ENCODE measurements around the gene LRRC32. TPM values are rescaled to one million over a fixed set of nuclear protein-coding genes. Genes with fewer than 3 reads are reported as not detected.

LRRC32 gene, protein sequence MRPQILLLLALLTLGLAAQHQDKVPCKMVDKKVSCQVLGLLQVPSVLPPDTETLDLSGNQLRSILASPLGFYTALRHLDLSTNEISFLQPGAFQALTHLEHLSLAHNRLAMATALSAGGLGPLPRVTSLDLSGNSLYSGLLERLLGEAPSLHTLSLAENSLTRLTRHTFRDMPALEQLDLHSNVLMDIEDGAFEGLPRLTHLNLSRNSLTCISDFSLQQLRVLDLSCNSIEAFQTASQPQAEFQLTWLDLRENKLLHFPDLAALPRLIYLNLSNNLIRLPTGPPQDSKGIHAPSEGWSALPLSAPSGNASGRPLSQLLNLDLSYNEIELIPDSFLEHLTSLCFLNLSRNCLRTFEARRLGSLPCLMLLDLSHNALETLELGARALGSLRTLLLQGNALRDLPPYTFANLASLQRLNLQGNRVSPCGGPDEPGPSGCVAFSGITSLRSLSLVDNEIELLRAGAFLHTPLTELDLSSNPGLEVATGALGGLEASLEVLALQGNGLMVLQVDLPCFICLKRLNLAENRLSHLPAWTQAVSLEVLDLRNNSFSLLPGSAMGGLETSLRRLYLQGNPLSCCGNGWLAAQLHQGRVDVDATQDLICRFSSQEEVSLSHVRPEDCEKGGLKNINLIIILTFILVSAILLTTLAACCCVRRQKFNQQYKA
- 33.5 TPM for total RNA-seq
- long read RNA-seq, full-length matches to known transcripts, result 11 of 30 reads
- long read RNA-seq, partial matches to known transcripts, result 7 of 30 reads
- long read RNA-seq, other reads (novel, unspliced or antisense), result 12 of 30 reads

DNA sequence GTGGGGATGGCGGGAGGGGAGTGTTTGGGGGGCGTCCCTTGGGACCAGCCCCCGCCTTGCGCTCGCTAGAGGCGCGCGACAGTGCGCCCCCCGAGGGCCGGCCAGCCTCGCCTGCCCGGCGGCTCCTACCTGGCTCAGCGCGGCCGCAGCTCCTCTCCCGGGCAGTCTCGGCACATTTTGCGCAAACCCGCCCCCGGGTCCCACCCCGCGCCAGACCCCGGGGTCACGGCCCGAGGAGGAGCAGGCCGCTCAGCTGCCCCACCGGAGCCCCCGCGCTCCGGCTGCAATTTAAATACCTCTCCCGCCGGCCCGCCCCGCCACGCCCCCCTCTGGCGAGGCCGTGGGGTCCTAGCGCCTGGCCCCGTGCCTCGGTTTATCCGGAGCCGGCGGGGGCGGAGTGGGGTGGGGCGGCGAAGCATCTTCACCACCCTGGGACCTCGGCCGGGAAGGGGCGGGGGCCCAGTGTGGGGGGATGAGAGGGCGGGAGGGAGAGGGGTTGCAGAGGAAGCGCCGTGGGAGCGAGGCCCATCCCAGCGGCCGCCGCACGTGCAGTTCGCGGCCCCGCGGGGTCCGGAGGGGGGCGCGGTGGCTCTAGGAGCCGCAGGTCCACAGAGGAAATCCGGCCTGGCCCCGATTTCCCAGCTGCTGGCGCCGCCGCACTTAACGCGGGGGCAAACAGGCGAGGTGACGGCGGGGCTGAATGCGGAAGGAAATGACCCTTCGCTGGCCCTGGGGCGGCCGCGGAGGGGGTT lies at the start of gene LRRC32:
TSS of gene LRRC32 (minus strand) at position 263 of the 752 bp plus-strand sequence. CDS start 4,793 bp downstream, outside the sequence.
- intact Hi-C loops (cut with DNase I), result loop anchor here (2.0 kb wide), 2 partner anchors 40 to 92 kb away; no protein-coding TSS in a partner anchor
- peak; percentile 86 for DNase-seq (ENCODE audit: low spot score)

GRCh38 chr11:76719686-76720085 lies 49.1 kb upstream of the LRRC32 start:
- no peak for DNase-seq (ENCODE audit: low spot score)
- intact Hi-C loops (cut with DNase I), result no loop called here

DNA sequence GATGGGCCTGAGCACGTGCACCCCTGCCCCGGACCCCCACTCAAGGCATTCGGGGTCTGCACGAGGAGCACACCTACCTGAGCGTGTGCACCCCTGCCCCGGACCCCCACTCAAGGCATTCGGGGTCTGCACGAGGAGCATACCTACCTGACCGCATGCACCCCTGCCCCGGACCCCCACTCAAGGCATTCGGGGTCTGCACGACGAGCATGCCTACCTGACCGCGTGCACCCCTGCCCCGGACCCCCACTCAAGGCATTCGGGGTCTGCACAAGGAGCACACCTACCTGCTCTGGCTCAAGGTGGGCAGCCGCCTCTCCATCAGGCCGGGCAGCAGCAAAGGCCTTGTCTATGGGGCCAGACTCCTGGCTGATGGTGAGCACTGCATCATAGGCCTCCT lies 48.7 kb upstream of the LRRC32 start:
- no peak for DNase-seq (ENCODE audit: low spot score)

DNA sequence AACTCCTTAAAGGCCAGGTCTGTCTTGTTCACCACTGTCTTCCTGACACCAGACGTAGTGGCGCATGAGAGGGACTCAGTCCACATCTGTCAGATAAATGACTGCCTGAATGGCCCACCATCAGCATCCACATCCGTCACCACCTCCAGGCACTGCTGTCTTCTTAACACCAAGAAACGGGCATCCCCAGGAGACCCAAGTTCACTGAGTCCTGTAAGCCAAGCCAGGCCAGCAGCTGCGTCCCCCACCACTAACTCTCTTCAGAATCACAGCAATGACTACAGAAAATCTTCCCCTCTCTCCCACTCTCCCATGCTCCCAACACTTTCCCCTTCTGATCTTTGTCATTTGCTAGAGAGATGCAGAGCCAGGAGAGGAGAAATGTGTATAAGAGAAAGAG lies 47.3 kb upstream of the LRRC32 start:
- intact Hi-C loops (cut with DNase I), result no loop called here
- no peak for DNase-seq (ENCODE audit: low spot score)

More for the DNA sequence above, 48.7 kb upstream of the LRRC32 start:
- intact Hi-C loops (cut with DNase I), result no loop called here

DNA sequence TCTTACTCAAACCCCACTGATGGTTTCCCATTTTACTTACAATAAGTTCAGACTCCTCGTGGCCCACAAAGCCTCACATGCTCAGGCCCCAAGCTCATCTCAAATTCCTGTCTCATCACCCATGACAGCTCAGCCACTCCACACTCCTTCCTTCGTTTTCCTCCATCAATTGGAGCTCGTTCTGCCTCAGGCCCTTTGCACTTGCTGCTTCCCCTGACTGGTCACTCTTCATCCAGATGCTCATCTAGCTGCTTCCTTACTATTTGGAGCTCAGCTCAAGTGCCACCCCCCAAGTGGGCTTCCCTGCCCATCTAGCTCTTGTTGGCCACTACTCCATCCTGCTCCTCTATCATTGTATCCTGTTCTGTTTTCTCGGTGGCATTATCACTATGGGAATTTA lies 46.8 kb upstream of the LRRC32 start:
- DNase-seq (ENCODE audit: low spot score), result no peak
- intact Hi-C loops (cut with DNase I), result no loop called here

GRCh38 chr11:76716268-76716667 lies 45.7 kb upstream of the LRRC32 start:
- intact Hi-C loops (cut with DNase I), result no loop called here
- DNase-seq (ENCODE audit: low spot score), result no peak

- intact Hi-C loops (cut with DNase I), result no loop called here
- DNase-seq (ENCODE audit: low spot score), result no peak
Measured at GRCh38 chr11:76714493-76714892, 43.9 kb upstream of the LRRC32 start.

GRCh38 chr11:76713499-76713898 lies 43.0 kb upstream of the LRRC32 start:
- intact Hi-C loops (cut with DNase I), result no loop called here
- DNase-seq (ENCODE audit: low spot score), result no peak

- DNase-seq (ENCODE audit: low spot score), result no peak
- intact Hi-C loops (cut with DNase I), result no loop called here
Measured at GRCh38 chr11:76712125-76712524, 41.6 kb upstream of the LRRC32 start.

DNA sequence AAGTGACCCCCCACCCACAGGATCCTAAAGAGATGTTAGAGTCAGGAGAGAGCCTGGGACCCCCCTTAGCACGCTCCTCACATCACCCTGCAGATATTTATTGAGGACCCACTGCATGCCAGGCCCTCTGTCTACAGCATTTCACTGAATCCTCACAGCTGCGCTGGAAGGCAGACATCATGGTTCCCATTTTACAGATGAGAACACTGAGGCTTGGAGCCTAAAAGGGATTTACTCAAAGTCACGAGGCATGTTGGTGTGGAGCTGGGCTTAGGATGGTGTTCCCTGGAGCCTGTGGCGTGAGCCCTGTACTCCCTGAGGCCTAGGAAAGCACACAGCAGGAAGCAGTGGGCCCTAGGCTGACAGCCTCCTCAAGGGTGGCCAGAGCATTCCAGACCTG lies 39.2 kb upstream of the LRRC32 start:
- no peak for DNase-seq (ENCODE audit: low spot score)
- intact Hi-C loops (cut with DNase I), result no loop called here

DNA sequence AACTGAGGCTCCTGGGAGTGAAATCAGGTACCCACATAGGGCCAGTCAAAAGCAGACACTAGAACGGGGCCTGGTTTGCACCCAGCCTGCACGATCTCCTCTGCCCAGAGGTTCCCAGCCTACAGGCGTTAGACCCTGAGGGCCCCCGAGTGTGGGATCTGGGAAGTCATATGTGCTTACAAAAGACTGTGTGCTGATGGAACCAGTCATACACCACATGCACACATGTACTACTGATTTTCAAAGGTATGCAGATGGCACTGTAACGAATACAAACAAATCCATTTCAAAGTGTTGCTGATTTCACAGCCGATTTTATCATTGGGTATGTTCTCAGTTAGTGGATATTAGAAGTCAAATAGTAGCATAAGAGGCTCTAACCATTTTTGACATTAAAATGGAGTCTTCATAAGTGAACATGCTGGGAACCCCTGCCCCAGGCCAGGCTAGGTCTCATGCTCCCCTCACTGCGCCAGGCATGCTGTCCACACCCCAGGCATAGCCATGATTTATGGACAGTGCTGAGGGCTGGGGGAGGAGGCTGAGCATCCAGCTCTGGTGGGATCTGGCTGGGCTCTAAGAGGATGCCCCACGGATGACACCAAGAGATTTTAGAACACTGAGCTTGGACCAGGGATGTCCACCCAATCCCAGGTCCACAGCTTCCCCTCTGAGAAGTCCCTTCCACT lies 38.6 kb upstream of the LRRC32 start:
- DNase-seq (ENCODE audit: low spot score), result no peak
- intact Hi-C loops (cut with DNase I), result no loop called here

- DNase-seq (ENCODE audit: low spot score), result no peak
- intact Hi-C loops (cut with DNase I), result no loop called here
Measured at GRCh38 chr11:76707293-76707825, 36.8 kb upstream of the LRRC32 start.

GRCh38 chr11:76706667-76707066 lies 36.1 kb upstream of the LRRC32 start:
- no peak for DNase-seq (ENCODE audit: low spot score)
- intact Hi-C loops (cut with DNase I), result no loop called here

DNA sequence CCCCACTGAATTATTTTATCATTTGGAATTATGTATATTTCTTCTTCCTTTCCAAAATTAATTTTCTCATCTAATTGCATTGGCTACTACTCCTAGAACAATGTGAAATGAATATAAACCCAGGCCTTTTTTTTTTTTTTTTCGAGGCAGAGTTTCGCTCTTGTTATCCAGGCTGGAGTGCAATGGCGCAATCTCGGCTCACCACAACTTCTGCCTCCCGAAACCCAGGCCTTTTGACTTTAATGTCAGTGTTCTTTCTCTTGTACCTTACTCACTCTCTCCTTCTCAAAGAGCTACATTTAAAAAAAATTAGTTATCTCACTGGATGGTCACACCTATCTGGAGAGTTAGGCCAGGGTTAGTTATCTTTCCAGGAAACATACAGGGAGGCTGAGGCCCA lies 35.3 kb upstream of the LRRC32 start:
- intact Hi-C loops (cut with DNase I), result no loop called here
- DNase-seq (ENCODE audit: low spot score), result no peak

DNA sequence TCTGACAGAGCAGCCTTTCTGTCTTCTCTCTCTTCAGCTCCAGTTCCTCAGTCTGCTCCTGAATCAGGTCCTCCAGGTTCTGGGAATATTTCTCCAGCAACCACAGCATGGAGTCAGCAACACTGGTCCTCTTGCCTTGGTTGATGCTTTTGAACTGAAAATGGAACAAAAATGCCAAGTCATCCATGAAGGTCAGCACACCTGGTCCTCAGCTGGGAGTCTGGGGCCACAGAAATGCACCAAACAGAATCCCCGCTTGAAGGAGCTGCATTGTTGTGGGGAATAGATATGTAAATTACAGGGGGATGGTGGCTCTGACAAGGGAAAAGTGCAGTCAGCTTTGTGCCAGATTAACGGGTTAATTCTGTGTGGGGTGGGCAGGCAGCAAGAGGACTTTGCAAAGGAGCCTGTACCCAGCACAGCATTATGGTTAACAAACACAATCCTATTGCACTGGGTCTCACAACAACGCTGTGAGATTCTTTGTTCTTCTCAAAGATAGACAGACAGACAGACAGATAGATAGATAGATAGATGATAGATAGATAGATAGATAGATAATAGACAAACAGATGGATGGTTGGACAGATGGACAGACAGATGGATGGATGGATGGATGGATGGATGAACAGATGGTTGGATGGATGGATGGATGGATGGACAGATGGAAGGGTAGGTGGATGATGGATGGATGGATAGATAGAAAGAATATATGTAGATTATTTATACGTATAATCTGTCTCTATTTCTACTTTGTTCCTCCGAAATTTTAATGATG lies 33.8 kb upstream of the LRRC32 start:
- no peak for DNase-seq (ENCODE audit: low spot score)
- intact Hi-C loops (cut with DNase I), result no loop called here

DNA sequence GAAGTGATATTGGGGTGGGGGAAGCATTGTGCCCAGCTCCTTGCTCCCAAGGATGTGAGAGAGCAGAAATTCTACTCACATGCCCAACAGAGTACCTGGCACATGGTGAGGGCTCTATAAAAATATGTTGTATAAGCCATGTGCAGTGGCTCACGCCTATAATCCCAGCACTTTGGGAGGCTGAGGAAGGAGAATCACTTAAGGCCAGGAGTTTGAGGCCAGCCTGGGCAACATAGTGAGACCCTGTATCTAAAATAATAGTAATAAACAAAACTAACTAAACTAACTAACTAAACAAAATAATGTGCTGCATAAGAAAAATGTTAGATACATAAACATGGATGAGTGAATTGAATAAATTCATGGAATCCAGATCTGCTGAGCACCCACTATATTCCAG lies 33.2 kb upstream of the LRRC32 start:
- intact Hi-C loops (cut with DNase I), result no loop called here

GRCh38 chr11:76702336-76703128 lies 32.0 kb upstream of the LRRC32 start:
- intact Hi-C loops (cut with DNase I), result no loop called here
- DNase-seq (ENCODE audit: low spot score), result no peak

More for the DNA sequence above, 33.2 kb upstream of the LRRC32 start:
- no peak for DNase-seq (ENCODE audit: low spot score)

Measured in cardiac septum (tissue), 1 donor.